Measurements from ENCODE around the gene SLC16A13. TPM values are rescaled to one million over a fixed set of nuclear protein-coding genes. Genes with fewer than 3 reads are reported as not detected.

The SLC16A13 gene
- total RNA-seq, 1 donor from 2014 or later = 1.4 TPM

GRCh38 chr17:7019839-7020519 is 15.8 kb upstream of the SLC16A13 start:
- Histone ChIP-seq H3K36me3 (no peaks in the 10 kb centered on the region), H3K4me1 (peaks cover 95% of the 10 kb centered on the region), H3K9me3 (replicated peaks) (no peaks in the 10 kb centered on the region), H3K4me3 (peak overlapping the region; percentile 68), H3K27ac (replicated peaks) (peak overlapping the region; percentile 99), H3K27me3 (ENCODE audit: low read depth) (peaks cover 20% of the 10 kb centered on the region)
- no peak for TF ChIP-seq CTCF (IDR thresholded peaks at IDR 0.05; ENCODE audit: borderline replicate concordance)
- DNase-seq = no peak
- intact Hi-C loops (cut with micrococcal nuclease) = no loop called here

- peaks cover 91% of the 10 kb centered on the region for H3K4me1 ChIP-seq
Measured at GRCh38 chr17:7020894-7021664, 14.7 kb upstream of the SLC16A13 start.

GRCh38 chr17:7021993-7022778 is 13.6 kb upstream of the SLC16A13 start:
- Histone ChIP-seq H3K27ac (replicated peaks) (peak overlapping the region; percentile 99), H3K36me3 (peaks cover 4% of the 10 kb centered on the region), H3K4me3 (peak overlapping the region; percentile 68), H3K27me3 (ENCODE audit: low read depth) (peaks cover 20% of the 10 kb centered on the region), H3K9me3 (replicated peaks) (no peaks in the 10 kb centered on the region), H3K4me1 (peaks cover 91% of the 10 kb centered on the region)
- peak; percentile 99 for TF ChIP-seq CTCF (IDR thresholded peaks at IDR 0.05; ENCODE audit: borderline replicate concordance)
- intact Hi-C loops (cut with micrococcal nuclease) = no loop called here
- DNase-seq = peak; percentile 83

More at GRCh38 chr17:7020894-7021664, 14.7 kb upstream of the SLC16A13 start:
- intact Hi-C loops (cut with micrococcal nuclease) = no loop called here
- Histone ChIP-seq H3K9me3 (replicated peaks) (no peaks in the 10 kb centered on the region), H3K36me3 (no peaks in the 10 kb centered on the region), H3K27me3 (ENCODE audit: low read depth) (peaks cover 20% of the 10 kb centered on the region), H3K4me3 (peak overlapping the region; percentile 68), H3K27ac (replicated peaks) (peak overlapping the region; percentile 99)
- no peak for TF ChIP-seq CTCF (IDR thresholded peaks at IDR 0.05; ENCODE audit: borderline replicate concordance)
- DNase-seq = no peak

GRCh38 chr17:7022781-7023571 is 12.8 kb upstream of the SLC16A13 start, which contains the start of gene BCL6B:
Gene BCL6B (plus strand): TSS chr17:7023050. CDS start chr17:7023672, 622 bp downstream.
- no peak for DNase-seq
- Histone ChIP-seq H3K4me3 (peak within 1 kb of the TSS; percentile 68), H3K27me3 (ENCODE audit: low read depth) (peaks cover 20% of the 10 kb centered on the region), H3K27ac (replicated peaks) (peak within 1 kb of the TSS; percentile 99), H3K36me3 (peaks cover 4% of the 10 kb centered on the region), H3K4me1 (peaks cover 91% of the 10 kb centered on the region), H3K9me3 (replicated peaks) (no peaks in the 10 kb centered on the region)
- TF ChIP-seq CTCF (IDR thresholded peaks at IDR 0.05; ENCODE audit: borderline replicate concordance) = no peak
- intact Hi-C loops (cut with micrococcal nuclease) = no loop called here

Measured in left ventricle myocardium inferior (tissue), 1 donor.